Loucy (cell line): ENCODE results near the gene AKAP13.

Experiments used
- H2AFZ ChIP-seq: fragments of 200-600 bp; sonication (generic); 2 replicates; pipeline ENCODE4 v1.6.0; 2016; ENCODE audit warnings: antibody characterized with exemption, mild to moderate bottlenecking, low read length, moderate library complexity
- H3F3A ChIP-seq: fragments of 200-600 bp; 2 replicates; pipeline ENCODE4 v1.6.0; 2016; ENCODE audit warnings: antibody characterized with exemption, low read depth, mild to moderate bottlenecking
- H3K27me3 ChIP-seq: fragments of 200-600 bp; sonication (generic); 2 replicates; pipeline ENCODE4 v1.6.1; 2014; ENCODE audit warnings: low read length, mild to moderate bottlenecking; ENCODE audit not compliant: insufficient read depth, poor library complexity, severe bottlenecking
- H3K36me3 ChIP-seq: fragments of 200-600 bp; sonication (generic); 2 replicates; pipeline ENCODE4 v1.6.1; 2016; ENCODE audit warnings: low read length; ENCODE audit not compliant: insufficient read depth
- H3K4me1 ChIP-seq: fragments of 200-600 bp; sonication (generic); 2 replicates; pipeline ENCODE4 v1.5.1; 2014; ENCODE audit warnings: low read length, mild to moderate bottlenecking; ENCODE audit not compliant: insufficient read depth, poor library complexity, severe bottlenecking
- H3K4me2 ChIP-seq: fragments of 200-600 bp; sonication (generic); 2 replicates; pipeline ENCODE4 v1.6.0; 2014; ENCODE audit warnings: antibody characterized with exemption, low read length, low read depth, mild to moderate bottlenecking; ENCODE audit not compliant: poor library complexity, severe bottlenecking
- H3K4me3 ChIP-seq: fragments of 200-600 bp; sonication (generic); 2 replicates; pipeline ENCODE4 v1.5.1; 2014; ENCODE audit warnings: low read length, mild to moderate bottlenecking, mixed read lengths; ENCODE audit not compliant: poor library complexity, severe bottlenecking
- H3K79me2 ChIP-seq: fragments of 200-600 bp; sonication (generic); 2 replicates; pipeline ENCODE4 v1.6.1; 2014; ENCODE audit warnings: low read length; ENCODE audit not compliant: insufficient read depth
- H3K9ac ChIP-seq: fragments of 200-600 bp; sonication (generic); 2 replicates; pipeline ENCODE4 v1.6.0; 2014; ENCODE audit warnings: mild to moderate bottlenecking, low read depth, low read length, moderate library complexity; ENCODE audit not compliant: poor library complexity, severe bottlenecking
- H3K9me2 ChIP-seq: fragments of 200-600 bp; sonication (generic); replicated peaks from 2 replicates; pipeline ENCODE4 v1.6.1; 2016; ENCODE audit warnings: low read depth, low read length, mixed read lengths
- H3K9me3 ChIP-seq: fragments of 200-600 bp; sonication (generic); 2 replicates; pipeline ENCODE4 v1.6.1; 2014; ENCODE audit warnings: mild to moderate bottlenecking, antibody characterized with exemption, low read length, low read depth; ENCODE audit not compliant: insufficient read depth
- H4K20me1 ChIP-seq: fragments of 200-600 bp; sonication (generic); 2 replicates; pipeline ENCODE4 v1.6.0; 2014; ENCODE audit warnings: antibody characterized with exemption, low read length, mild to moderate bottlenecking; ENCODE audit not compliant: insufficient read depth, poor library complexity, severe bottlenecking
- EZH2phosphoT487 ChIP-seq: fragments of 200-600 bp; IDR thresholded peaks from 2 replicates; pipeline ENCODE4 v1.6.1; 2018; ENCODE audit warnings: antibody characterized with exemption, mild to moderate bottlenecking, moderate library complexity, borderline replicate concordance
- TF ChIP-seq, protein P1 (sequence below): fragments of 200-600 bp; sonication (generic); conservative IDR thresholded peaks from 2 replicates; pipeline ENCODE4 v1.5.1; 2014; ENCODE audit warnings: mild to moderate bottlenecking, antibody characterized with exemption, low read length

The AKAP13 gene

DNA sequence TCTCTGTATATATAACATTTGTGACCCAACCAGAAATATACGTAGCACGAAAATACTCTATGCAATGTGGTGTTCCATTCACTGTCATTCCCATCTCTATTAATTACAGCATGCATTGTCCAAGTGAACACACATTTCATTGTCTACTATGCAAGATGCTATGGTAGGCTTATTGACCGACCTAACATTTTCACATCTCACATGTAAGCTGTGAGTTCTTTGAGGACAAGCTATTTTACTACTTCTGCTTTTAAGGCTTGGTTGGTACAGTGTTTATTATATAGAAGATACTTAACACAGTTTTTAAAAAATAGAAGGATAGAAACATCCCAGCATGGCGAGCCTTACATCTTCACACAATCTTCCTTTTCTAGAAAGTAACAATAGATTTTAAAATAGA lies 249.9 kb downstream of the AKAP13 start:
- no peaks in the 10 kb centered on the region for H3K27me3 ChIP-seq
- H3K9me2 ChIP-seq = no peaks in the 10 kb centered on the region
- peaks cover 65% of the 10 kb centered on the region for H3K79me2 ChIP-seq
- H3K4me3 ChIP-seq = no peak overlapping the region
- H3K36me3 ChIP-seq = peaks cover 9% of the 10 kb centered on the region; the same call in 1 of the 2 replicates
- H4K20me1 ChIP-seq = no peaks in the 10 kb centered on the region
- H3F3A ChIP-seq = peaks cover 12% of the 10 kb centered on the region; the same call in 1 of the 2 replicates
- H3K4me2 ChIP-seq = no peak overlapping the region
- H3K9me3 ChIP-seq = no peaks in the 10 kb centered on the region
- H3K9ac ChIP-seq = no peak overlapping the region
- no peak overlapping the region for H2AFZ ChIP-seq
- no peak for TF ChIP-seq EZH2phosphoT487
- TF ChIP-seq, protein P1, sequence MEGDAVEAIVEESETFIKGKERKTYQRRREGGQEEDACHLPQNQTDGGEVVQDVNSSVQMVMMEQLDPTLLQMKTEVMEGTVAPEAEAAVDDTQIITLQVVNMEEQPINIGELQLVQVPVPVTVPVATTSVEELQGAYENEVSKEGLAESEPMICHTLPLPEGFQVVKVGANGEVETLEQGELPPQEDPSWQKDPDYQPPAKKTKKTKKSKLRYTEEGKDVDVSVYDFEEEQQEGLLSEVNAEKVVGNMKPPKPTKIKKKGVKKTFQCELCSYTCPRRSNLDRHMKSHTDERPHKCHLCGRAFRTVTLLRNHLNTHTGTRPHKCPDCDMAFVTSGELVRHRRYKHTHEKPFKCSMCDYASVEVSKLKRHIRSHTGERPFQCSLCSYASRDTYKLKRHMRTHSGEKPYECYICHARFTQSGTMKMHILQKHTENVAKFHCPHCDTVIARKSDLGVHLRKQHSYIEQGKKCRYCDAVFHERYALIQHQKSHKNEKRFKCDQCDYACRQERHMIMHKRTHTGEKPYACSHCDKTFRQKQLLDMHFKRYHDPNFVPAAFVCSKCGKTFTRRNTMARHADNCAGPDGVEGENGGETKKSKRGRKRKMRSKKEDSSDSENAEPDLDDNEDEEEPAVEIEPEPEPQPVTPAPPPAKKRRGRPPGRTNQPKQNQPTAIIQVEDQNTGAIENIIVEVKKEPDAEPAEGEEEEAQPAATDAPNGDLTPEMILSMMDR = no peak
- H3K4me1 ChIP-seq = peaks cover 58% of the 10 kb centered on the region

DNA sequence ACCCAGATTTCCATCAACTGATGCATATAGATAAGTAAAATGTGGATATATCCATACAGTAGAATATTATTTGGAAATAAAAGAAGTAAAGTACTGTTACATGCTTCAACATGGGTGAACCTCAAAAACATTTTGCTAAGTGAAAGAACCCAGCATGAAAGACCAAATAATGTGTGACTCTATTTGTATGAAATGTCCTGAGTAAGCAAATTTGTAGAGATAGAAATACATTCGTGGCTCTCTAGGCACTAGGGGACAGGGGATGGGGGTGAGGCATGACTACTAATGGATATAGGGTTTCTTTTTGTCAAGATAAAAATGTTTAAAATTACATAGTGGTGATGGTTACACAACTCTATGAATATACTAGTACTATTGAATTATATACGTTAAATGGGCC lies 250.6 kb downstream of the AKAP13 start:
- peaks cover 9% of the 10 kb centered on the region; the same call in 1 of the 2 replicates for H3K36me3 ChIP-seq
- H3K4me1 ChIP-seq = peaks cover 51% of the 10 kb centered on the region
- no peaks in the 10 kb centered on the region for H4K20me1 ChIP-seq
- H3K4me3 ChIP-seq = no peak overlapping the region
- H3K9me2 ChIP-seq = no peaks in the 10 kb centered on the region
- no peak overlapping the region for H3K4me2 ChIP-seq
- H3K9me3 ChIP-seq = no peaks in the 10 kb centered on the region
- H3K27me3 ChIP-seq = no peaks in the 10 kb centered on the region
- H2AFZ ChIP-seq = no peak overlapping the region
- H3K9ac ChIP-seq = no peak overlapping the region
- H3K79me2 ChIP-seq = peaks cover 62% of the 10 kb centered on the region
- TF ChIP-seq EZH2phosphoT487 = no peak
- TF ChIP-seq, protein P1 = no peak
- 0 out of 2 replicates have a peak, but pooled peaks cover 6% of the 10 kb centered on the region for H3F3A ChIP-seq

DNA sequence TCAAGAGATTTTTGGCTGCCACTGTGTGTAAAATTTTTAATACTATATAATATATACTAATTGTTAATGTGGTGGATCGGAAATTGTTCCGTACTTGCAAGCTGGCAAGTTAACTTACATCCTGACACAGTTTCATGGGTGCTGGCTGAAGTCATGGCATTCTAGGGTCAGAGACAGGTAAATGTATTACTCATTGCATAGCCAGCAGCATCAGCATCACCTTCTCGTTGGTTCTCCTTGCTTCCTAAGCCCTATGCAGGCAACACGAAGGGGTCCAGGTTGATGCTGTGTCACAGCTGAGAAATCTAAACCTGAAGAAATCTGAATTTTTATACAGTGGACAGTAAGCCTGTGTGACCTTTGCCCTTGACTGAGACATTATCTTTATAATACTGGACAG lies 251.6 kb downstream of the AKAP13 start:
- H3F3A ChIP-seq = no peaks in the 10 kb centered on the region
- H3K4me2 ChIP-seq = no peak overlapping the region
- H3K4me3 ChIP-seq = no peak overlapping the region
- no peaks in the 10 kb centered on the region for H3K9me2 ChIP-seq
- H3K36me3 ChIP-seq = peaks cover under 1% of the 10 kb centered on the region; the same call in 1 of the 2 replicates
- no peaks in the 10 kb centered on the region for H3K9me3 ChIP-seq
- H3K27me3 ChIP-seq = no peaks in the 10 kb centered on the region
- peaks cover 62% of the 10 kb centered on the region for H3K79me2 ChIP-seq
- no peaks in the 10 kb centered on the region for H4K20me1 ChIP-seq
- no peak overlapping the region for H2AFZ ChIP-seq
- peaks cover 50% of the 10 kb centered on the region for H3K4me1 ChIP-seq
- TF ChIP-seq EZH2phosphoT487 = no peak
- no peak overlapping the region for H3K9ac ChIP-seq

DNA sequence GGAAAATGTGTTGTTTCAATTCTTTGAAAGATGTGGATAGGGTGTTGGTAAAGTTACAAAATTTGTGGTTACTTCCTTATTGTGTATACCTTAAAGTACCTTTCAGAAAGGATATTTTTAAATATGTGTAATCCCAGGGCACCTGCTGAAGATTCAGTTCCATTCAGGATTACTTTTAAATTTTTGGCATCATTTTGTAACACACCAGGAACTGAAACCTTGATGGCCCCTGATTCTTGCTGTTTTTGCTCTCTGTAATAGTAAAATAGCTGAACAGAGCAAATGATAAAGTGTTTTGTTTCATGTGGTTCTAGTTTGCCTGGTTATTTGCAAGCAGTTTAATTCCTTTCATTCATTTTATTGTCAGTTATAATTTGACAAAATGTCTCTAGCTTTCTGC lies 253.5 kb downstream of the AKAP13 start:
- no peaks in the 10 kb centered on the region for H4K20me1 ChIP-seq
- TF ChIP-seq, protein P1 = no peak
- TF ChIP-seq EZH2phosphoT487 = no peak
- H3K9ac ChIP-seq = no peak overlapping the region
- peaks cover 34% of the 10 kb centered on the region for H3K4me1 ChIP-seq
- H3K4me3 ChIP-seq = no peak overlapping the region
- H3K36me3 ChIP-seq = no peaks in the 10 kb centered on the region
- H3K79me2 ChIP-seq = peaks cover 58% of the 10 kb centered on the region
- no peak overlapping the region for H2AFZ ChIP-seq
- no peaks in the 10 kb centered on the region for H3K9me3 ChIP-seq
- H3F3A ChIP-seq = no peaks in the 10 kb centered on the region
- no peaks in the 10 kb centered on the region for H3K27me3 ChIP-seq
- H3K9me2 ChIP-seq = no peaks in the 10 kb centered on the region
- H3K4me2 ChIP-seq = no peak overlapping the region
